Stimulated activated CD8-positive, alpha-beta memory T cell treated with anti-CD3 and anti-CD28 coated beads, Interleukin-2, amount 100 ng/mL, for 1 hour (primary cell): ENCODE data around the gene AIM2.
"Not testable (repeated sequence)": the region's sequence is repeated elsewhere in the genome, so short reads cannot be mapped to it uniquely, and the experiment has no call there.

ENCODE experiments used
- DNase-seq, 2 donors: peaks; one replicate each; pipeline ENCODE4 v3.0.0-alpha.2; 2020; ENCODE audit warnings: low read depth in 2 of 2

AIM2 gene

GRCh38 chr1:159079525-159079924 lies 3.0 kb upstream of the AIM2 start:
- no peak for DNase-seq

- DNase-seq = peak; percentile 81 to 83
These were observed 775 bp upstream of the AIM2 start for GRCh38 chr1:159077120-159077961.

- no peak for DNase-seq
These were observed 4.5 kb downstream of the AIM2 start for GRCh38 chr1:159071970-159072582.

GRCh38 chr1:159068886-159069285 lies 7.7 kb downstream of the AIM2 start:
- no peak for DNase-seq

GRCh38 chr1:159067699-159068621 lies 8.6 kb downstream of the AIM2 start:
- DNase-seq = no peak

GRCh38 chr1:159066108-159066507 lies 10.5 kb downstream of the AIM2 start:
- DNase-seq = no peak

GRCh38 chr1:159065106-159065505 lies 11.5 kb downstream of the AIM2 start:
- DNase-seq = no peak

- DNase-seq = no peak
These were observed 17.8 kb downstream of the AIM2 start for GRCh38 chr1:159058751-159059150.

- DNase-seq = no peak
These were observed 20.4 kb downstream of the AIM2 start for GRCh38 chr1:159056069-159056698.

GRCh38 chr1:159055181-159055641 lies 21.4 kb downstream of the AIM2 start:
- DNase-seq = no peak

- DNase-seq = no peak
These were observed 22.1 kb downstream of the AIM2 start for GRCh38 chr1:159054427-159054826.

- no peak for DNase-seq
These were observed 25.1 kb downstream of the AIM2 start for GRCh38 chr1:159051436-159051835.

- DNase-seq = not testable (repeated sequence)
These were observed 30.1 kb downstream of the AIM2 start for GRCh38 chr1:159046486-159046885.

GRCh38 chr1:159040893-159041724 lies 35.5 kb downstream of the AIM2 start:
- DNase-seq = no peak

- DNase-seq = no peak
These were observed 36.4 kb downstream of the AIM2 start for GRCh38 chr1:159040206-159040605.

- no peak for DNase-seq
These were observed 45.6 kb downstream of the AIM2 start for GRCh38 chr1:159030877-159031447.

GRCh38 chr1:159030311-159030710 lies 46.3 kb downstream of the AIM2 start:
- DNase-seq = no peak

GRCh38 chr1:159026841-159027240 lies 49.7 kb downstream of the AIM2 start:
- DNase-seq = not testable (repeated sequence)

GRCh38 chr1:159025043-159025442 lies 51.5 kb downstream of the AIM2 start:
- no peak for DNase-seq

GRCh38 chr1:159023723-159024122 lies 52.8 kb downstream of the AIM2 start:
- DNase-seq = no peak
